HG03521 (cell line): ENCODE results near the gene C1orf146.
"Not testable (repeated sequence)": the region's sequence is repeated elsewhere in the genome, so short reads cannot be mapped to it uniquely, and the experiment has no call there.

ENCODE experiments used
- ATAC-seq: cut with Tn5 transposase; IDR thresholded peaks from one replicate; pipeline ENCODE4 v1.9.1; 2021; ENCODE audit warnings: mild to moderate bottlenecking, moderate library complexity; ENCODE audit not compliant: unreplicated experiment

C1orf146 gene

DNA sequence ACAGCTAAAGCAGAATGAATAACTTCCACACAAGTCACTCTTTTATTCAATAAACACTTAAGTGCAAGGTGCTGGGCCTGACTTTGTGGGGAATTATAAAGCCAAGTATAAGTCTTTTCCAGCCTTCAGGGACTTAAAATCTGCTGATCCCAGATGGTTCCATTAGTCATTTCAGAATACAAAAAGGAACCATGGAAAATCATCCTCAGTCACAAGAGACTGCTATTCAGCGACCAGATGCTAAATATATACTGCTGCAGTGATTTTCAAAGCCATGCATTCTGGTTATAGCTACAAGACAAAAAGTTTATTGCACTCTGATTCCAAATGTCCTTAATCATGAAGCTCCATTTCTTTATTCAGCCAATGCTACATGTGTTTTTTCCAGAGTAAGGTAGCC, 55.3 kb downstream of the C1orf146 start:
- no peak for ATAC-seq

GRCh38 chr1:92274939-92275338, 57.2 kb downstream of the C1orf146 start:
- ATAC-seq: no peak

DNA sequence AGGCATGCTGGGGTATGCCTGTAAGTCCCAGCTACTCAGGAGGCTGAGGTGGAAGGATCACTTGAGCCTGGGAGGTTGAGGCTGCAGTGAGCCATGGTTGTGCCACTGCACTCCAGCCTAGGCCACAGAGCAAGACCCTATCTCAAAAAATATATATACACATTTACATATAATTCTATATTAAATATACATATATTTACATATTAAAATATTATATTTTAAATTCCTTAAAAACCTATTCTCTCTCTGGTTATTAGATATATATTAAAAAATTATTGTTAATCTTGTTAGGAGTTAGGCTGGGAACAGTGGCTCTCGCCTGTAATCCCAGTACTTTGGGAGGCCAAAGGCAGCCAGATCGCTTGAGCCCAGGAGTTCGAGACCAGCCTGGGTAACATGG, 58.4 kb downstream of the C1orf146 start:
- ATAC-seq: no peak

DNA sequence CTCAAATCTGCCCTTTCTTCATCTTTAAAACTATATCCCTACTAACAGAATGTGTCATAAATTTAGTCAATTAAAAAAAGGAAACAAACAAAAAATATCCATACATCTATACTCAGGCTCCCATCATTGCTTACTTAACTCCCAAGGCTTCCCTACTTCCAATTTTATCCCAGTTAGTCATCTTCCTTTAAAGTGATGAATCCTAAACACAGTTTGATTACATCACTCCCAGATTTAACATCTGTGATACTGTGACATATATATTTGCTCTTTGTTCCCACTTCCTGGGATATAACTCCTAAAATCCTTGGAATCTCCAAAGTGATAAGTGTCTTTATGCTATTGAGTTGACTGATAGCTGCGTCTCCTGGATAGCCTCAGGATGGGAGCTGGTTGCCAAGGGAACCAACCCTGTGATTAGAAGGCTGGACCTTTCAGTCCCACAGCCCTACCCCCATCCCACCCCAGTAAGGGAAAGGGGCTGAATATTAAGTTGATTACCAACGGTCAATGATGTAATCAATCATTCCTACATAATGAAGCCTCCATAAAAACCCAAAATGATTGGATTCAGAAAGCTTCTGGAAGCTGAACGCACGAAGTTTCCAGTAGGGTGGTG, 59.5 kb downstream of the C1orf146 start:
- ATAC-seq: no peak

GRCh38 chr1:92279781-92280180, 62.1 kb downstream of the C1orf146 start:
- ATAC-seq: not testable (repeated sequence)

DNA sequence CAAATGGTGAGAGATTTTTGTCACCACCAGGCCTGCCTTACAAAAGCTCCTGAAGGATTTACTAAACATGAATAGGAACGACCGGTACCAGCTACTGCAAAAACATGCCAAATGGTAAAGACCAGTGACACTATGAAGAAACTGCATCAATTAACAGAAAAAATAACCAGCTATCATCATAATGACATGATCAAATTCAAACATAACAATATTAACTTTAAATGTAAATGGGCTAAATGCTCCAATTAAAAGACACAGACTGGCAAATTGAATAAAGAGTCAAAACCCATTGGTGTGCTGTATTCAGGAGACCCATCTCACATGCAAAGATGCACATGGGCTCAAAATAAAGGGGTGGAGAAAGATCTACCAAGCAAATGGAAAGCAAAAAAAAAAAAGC, 63.7 kb downstream of the C1orf146 start:
- ATAC-seq: not testable (repeated sequence)

DNA sequence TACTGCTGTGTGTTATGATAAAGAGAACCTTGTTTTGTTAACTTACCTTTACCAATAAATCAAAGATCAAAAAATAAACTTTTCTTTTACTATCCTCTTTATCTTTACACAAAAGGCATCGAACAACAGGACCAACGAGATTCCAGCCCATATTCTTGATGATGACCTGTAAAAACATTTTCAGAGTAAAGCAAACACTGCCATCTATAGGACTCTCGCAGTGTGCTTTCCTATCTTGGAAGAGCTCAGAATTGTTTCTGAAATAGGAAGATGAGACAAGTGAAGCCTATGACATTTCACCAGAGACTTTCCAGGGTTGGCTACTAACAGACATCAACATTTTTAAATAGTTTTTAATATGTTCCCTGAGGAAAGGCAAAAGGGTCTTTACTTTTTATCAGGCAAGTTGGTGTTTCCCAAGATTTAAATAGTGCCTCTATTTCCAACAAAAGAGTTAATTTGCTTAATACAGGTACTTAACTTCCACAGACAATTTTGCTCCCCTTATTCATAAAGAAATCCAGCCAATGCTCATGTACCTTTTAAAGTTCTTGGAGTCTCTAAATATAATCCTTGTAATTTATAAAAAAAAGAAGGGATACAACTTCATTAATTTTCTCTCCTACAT, 73.8 kb downstream of the C1orf146 start:
- no peak for ATAC-seq
